Measurements from ENCODE around the gene THRB. TPM values are rescaled to one million over a fixed set of nuclear protein-coding genes. Genes with fewer than 3 reads are reported as not detected.
A peak's percentile ranks its signal among the peaks of the same experiment; 100 is the strongest.

Gene THRB
- total RNA-seq, 3 donors from 2014 or later, result 25.1 to 75.5 (median 59.8) TPM

- DNase-seq (no peak), ATAC-seq (no peak)
- TF ChIP-seq CTCF (IDR thresholded peaks at IDR 0.05), result no peak
- Histone ChIP-seq H3K4me1 (ENCODE audit: low read depth) (no peaks in the 10 kb centered on the region), H3K4me3 (no peak overlapping the region), H3K36me3 (ENCODE audit: low read depth) (no peaks in the 10 kb centered on the region), H3K9me3 (no peaks in the 10 kb centered on the region)
- intact Hi-C loops (cut with DNase I, micrococcal nuclease), result no loop called here
Measured at GRCh38 chr3:24253336-24253735, 241.3 kb downstream of the THRB start.

GRCh38 chr3:24249523-24249922 lies 245.1 kb downstream of the THRB start:
- H3K4me3 ChIP-seq, result no peak overlapping the region
- intact Hi-C loops (cut with DNase I, micrococcal nuclease), result no loop called here

GRCh38 chr3:24245056-24245455 lies 249.6 kb downstream of the THRB start:
- intact Hi-C loops (cut with DNase I, micrococcal nuclease), result no loop called here
- ATAC-seq, result no peak
- TF ChIP-seq CTCF (IDR thresholded peaks at IDR 0.05), result no peak
- Histone ChIP-seq H3K36me3 (ENCODE audit: low read depth) (no peaks in the 10 kb centered on the region), H3K9me3 (no peaks in the 10 kb centered on the region), H3K4me1 (ENCODE audit: low read depth) (peaks cover 4% of the 10 kb centered on the region), H3K4me3 (no peak overlapping the region)
- no peak for DNase-seq

More at GRCh38 chr3:24249523-24249922, 245.1 kb downstream of the THRB start:
- ATAC-seq (peak; percentile 67), DNase-seq (peak in 1 of 3 donors; percentile 17)
- no peaks in the 10 kb centered on the region for H3K9me3 ChIP-seq
- no peak for TF ChIP-seq CTCF (IDR thresholded peaks at IDR 0.05)
- H3K4me1 ChIP-seq (ENCODE audit: low read depth), result no peaks in the 10 kb centered on the region
- no peaks in the 10 kb centered on the region for H3K36me3 ChIP-seq (ENCODE audit: low read depth)

- H3K9me3 ChIP-seq, result no peaks in the 10 kb centered on the region
- H3K4me3 ChIP-seq, result no peak overlapping the region
- no peaks in the 10 kb centered on the region for H3K36me3 ChIP-seq (ENCODE audit: low read depth)
- DNase-seq, result no peak
- TF ChIP-seq CTCF (IDR thresholded peaks at IDR 0.05), result no peak
- peaks cover 4% of the 10 kb centered on the region for H3K4me1 ChIP-seq (ENCODE audit: low read depth)
- no peak for ATAC-seq
- intact Hi-C loops (cut with DNase I, micrococcal nuclease), result no loop called here
Measured at GRCh38 chr3:24244491-24244890, 250.2 kb downstream of the THRB start.

- no peaks in the 10 kb centered on the region for H3K36me3 ChIP-seq (ENCODE audit: low read depth)
- ATAC-seq (no peak), DNase-seq (no peak)
- TF ChIP-seq CTCF (IDR thresholded peaks at IDR 0.05), result no peak
- H3K4me3 ChIP-seq, result no peak overlapping the region
- intact Hi-C loops (cut with DNase I, micrococcal nuclease), result no loop called here
- peaks cover 16% of the 10 kb centered on the region for H3K4me1 ChIP-seq (ENCODE audit: low read depth)
- no peaks in the 10 kb centered on the region for H3K9me3 ChIP-seq
Measured at GRCh38 chr3:24242012-24242698, 252.5 kb downstream of the THRB start.
